DMS153 treated with DMSO at 0.1 percent for 48 hours (cell line): ENCODE measurements around the gene EIF4B.

ENCODE experiments used
- DNase-seq: peaks from one replicate; lab custom pipeline; 2025; ENCODE audit not compliant: unreplicated experiment; lab: John Stamatoyannopoulos, UW

The EIF4B gene

DNA sequence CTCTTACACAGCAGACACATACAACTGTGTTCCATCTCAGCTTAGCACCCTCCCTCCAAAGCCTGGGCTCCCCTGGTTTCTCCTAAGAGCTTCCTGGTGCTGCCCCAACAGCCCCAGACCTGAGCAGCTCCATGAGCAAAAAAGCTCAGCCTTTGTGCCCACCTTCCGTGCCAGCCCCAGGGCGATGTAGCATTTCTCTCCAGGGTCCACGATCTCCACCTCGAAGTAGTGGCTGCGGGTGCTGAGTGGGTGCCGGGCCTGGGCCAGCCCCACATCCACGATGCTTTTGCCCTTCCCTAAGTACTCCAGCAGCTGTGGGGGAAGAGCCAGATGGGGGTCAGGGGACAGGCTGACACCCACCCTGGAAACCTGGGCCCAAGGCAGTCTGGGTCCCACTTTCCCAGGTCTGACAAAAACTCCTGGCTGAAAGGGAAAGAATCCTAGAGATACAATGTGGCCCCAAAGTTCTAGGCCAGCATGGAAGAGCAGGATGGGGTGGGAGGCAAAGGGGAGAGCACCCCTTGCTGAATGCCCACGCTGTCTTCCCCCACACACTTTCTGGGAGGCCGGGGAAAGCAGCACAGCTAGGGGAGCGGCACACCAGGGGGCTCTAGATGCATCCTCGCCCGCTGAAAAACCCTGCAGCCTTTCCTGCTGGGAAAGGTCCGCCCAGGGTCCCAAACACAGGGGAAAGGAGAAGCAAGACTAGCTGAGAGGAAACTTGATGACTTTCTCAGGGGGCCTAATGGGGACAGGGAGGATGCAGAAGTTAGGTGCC, 61.9 kb downstream of the EIF4B start:
- DNase-seq, result no peak

DNA sequence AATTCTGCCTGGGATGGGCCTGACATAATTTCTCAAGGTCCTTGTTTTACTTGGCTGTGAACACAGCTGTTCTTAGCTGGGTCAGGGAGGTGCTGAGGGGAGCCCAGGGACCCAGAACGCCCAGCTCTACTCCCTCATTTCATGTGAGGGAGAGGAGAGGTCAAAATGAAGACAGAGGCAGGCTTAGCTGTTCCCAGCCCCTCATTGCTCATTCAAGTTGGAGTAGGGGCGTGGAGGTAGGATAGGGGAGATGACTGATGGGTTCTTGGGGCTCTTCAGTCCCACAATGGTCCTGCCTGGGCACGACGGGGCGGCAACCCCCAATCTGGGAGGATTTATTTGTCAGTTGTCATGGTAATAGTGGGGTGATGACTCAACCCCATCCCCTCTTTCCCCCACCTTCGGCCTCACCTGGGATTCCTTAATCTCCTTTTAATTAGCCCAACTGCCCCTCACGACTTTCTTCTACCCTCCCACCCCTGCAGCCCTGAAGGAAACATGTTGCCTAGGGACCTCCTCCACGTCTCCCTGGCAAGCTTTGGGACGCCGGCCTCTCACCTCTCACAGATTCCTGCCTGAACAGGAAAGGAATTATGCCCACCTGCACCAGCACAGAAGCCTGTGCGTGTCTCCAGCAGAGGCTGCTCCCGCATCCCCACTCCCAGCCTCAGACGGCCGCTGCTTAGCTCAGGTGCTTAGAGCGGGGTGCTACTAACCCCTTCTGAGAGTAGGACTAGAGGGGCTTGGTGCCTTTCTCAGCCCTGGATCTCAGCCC, 62.7 kb downstream of the EIF4B start:
- DNase-seq, result no peak

DNA sequence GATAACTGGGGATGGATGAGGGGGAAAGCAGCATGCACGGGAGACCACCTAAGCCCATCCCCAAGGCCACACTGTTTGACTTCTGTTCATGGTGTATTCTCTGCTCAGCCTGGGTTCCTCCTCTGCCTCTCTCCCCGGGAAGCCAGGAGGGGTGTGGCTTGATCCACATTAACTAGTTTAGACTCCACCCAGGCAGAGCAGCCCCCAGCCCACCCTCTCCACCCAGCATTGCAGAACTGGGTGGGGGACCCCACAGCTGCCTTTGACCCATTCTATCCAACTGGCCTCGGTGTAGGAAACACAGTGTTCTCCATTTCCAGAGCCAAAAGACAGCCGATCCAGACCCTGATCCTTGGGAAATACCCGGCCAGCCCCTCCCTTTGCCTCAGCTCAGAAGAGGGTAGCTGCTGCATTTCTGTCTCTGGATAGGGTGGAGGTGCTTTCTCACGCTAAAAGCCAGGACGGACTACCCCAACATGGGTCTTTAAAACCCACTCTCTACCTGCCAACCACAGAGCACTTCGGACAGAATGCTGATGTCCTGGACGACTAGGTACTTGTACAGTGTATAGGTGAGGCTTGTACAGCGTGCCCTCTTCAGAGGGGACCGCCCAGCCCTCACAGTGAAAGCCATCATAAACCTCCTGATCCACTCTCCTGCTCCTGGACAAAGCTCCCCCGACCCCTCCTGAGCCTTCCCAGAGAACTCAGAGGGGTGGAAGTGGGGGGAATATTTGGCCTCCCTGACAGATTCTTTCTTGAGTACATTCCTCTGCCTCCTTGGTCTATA, 63.6 kb downstream of the EIF4B start:
- DNase-seq, result no peak

- no peak for DNase-seq
Observed at GRCh38 chr12:53070877-53071492, 64.7 kb downstream of the EIF4B start.

DNA sequence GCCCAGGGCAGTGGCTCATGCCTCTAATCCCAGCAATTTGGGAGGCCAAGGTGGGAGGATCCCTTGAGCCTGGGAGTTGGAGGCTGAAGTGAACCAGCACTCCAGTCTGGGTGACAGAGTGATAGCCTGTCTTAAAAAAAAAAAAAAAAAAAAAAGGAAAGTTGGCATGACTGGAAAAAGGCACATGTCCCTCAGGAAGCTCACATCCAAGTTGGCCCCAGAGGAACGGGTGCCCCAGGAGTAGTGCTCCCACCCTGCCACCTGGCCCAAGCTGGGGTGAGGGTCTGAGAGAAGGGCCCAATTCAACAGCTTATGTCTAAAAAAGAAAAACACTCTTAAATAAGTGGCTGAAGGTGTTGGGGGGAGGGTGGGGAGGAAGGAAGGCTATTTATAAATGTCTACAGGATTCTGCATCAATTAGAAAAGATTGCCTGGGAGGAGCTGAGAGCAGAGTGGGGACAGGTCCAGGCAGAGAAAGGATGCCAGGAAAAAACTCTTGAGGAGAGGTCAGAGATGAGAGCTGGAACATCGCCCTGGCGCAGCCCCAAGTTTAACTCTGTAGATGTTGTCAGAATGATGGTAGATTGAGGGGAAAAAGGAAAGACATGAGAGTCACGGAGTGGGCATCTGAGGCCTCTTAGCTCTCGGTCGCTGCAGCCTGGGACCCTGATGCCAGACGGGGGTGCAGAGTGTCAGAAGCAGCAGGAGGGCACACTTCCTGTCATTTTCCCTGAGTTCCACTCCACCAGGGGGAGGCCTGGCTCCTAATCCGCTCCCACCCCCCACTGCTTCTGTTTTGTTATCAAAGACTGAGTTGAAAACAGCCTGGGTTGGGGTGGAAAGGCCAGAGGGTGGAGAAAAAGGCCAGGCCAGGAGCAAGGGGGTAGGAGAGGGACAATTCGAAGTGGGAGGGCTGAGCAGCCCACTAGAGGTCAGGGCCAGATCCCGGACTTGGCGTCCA, 65.6 kb downstream of the EIF4B start:
- no peak for DNase-seq

- no peak for DNase-seq
Observed at GRCh38 chr12:53073881-53074280, 67.6 kb downstream of the EIF4B start.

DNA sequence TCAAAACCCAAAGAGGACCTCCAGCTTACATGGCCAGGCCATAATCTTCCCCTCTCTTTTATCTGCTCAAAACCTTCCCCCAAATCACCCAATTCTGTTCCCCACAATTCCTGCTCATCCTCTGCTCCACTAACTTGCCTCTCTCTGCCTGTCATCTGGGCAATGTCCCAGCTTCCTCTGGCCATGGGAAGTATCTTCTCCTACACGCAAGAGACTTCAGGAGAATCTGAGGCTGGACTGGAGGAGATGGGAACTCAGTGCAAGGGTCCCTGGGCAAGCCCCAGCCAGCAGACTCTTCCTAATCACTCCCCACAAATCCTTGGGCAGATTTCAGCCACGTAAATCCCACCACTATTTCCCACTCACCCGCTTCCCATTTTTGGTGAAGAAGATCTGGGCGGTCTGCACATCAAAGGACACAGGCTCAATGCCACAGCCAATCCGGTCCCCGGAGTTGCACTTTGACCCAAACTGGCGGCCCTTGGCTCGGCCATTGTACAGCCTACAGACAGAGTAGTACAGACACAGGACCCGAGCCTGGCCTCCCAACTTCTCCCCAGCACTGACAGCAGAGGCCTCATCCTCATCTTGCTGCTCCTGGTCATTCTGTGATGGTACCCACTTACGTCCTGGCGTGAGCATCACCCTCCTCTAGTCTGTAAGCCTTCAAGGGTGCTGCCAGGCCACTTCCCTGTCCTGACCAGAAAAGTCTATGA, 68.2 kb downstream of the EIF4B start:
- no peak for DNase-seq

DNA sequence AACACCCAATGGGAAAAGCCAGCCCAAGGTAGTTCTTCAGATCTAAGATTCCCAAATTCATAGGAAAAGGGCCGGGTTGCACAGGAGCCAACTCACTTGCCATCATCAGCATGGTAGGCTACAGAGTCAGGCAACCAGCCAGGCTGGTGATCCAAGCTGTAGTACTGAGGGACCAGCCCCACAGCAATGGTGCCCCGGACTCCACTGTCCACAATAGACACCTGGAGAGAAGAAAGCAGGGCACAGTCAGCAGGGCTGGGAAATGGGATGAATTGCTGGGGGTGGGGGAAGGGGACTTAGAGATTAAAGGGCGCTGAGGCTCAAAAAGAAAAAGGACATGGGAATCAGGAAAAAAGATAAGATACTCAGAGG, 68.7 kb downstream of the EIF4B start:
- no peak for DNase-seq

DNA sequence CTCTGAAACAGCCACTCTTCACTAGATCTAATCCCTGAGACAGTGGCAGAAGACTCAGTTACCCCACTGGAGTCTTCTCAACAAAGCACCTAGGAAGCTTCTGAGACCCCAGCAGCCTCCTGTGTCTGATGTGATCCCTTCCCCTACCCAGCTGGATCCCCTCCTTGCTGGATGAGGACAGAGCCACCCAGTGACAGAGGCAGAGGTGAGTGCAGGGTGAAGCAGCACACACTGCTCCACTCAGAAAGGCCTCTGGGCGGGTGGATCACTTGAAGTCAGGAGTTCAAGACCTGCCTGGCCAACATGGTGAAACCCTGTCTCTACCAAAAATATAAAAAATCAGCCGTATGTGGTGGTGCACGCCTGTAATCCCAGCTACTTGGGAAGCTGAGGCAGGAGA, 70.2 kb downstream of the EIF4B start:
- DNase-seq, result no peak

- DNase-seq, result no peak
Observed at GRCh38 chr12:53077030-53077429, 70.8 kb downstream of the EIF4B start.

DNA sequence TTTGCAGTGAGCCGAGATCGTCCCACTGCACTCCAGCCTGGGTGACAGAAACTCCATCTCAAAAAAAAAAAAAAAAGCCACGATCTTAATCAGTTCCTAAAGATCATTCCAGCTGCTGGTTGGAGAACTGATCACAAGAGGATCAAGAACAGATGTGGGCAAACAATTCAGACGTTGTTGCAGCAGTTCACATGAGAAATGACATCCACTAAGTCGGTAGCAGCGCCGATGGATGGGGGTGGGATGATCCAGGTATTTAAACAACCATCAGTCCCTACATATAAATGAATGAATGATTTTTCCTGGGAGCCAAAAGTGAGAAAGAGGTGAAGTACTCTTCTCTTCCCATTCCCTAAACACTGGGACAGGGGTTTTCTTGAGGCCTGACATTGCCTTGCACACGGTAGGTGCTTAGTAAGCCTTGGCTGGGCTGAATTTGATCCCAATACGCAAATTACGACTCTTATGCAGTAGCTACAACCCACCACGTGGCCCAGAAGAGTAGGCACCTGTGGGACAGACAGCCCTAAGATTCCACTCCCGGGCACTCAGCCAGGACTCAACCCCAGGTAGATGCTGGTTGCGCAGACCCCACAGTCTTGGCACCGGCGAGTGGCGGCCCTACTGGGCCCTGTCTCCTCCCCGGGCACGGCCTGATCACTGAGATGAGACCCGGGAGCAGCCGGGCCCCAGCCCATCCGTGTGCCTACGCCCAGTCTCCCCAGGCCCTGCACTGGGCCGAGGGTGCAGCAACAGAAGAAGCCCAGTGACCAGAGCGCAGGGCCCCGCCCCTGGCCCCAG, 72.4 kb downstream of the EIF4B start:
- no peak for DNase-seq

GRCh38 chr12:53079226-53080117, 73.2 kb downstream of the EIF4B start, which contains the start of gene SPRYD3:
Gene SPRYD3 (minus strand): TSS chr12:53079390. CDS start chr12:53079333, 57 bp downstream.
- DNase-seq, result peak; percentile 89

DNA sequence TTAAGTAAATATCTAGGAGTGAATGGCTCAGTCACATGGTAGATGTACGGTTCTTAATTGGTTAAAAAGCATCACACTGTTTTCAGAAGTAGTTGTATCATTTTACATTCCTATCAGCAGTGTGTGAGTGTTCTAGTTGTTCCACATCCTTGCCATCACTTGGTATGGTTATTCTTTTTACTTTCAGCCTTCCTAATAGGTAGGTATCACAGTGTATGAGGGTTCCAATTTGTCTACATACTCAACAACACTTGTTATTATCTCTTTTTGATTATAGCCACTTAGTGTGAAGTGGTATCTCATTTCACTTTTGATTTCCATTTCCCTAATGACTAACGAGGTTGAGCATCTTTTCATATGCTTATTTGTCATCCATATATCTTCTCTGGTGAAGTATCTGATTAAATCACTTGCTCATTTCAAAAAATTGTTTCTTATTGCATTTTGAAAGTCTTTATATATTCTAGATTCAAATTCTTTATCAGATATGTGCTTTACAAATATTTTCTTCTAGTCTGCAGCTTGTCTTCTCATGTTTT, 76.5 kb downstream of the EIF4B start:
- no peak for DNase-seq

GRCh38 chr12:53086361-53086760, 80.1 kb downstream of the EIF4B start:
- no peak for DNase-seq

DNA sequence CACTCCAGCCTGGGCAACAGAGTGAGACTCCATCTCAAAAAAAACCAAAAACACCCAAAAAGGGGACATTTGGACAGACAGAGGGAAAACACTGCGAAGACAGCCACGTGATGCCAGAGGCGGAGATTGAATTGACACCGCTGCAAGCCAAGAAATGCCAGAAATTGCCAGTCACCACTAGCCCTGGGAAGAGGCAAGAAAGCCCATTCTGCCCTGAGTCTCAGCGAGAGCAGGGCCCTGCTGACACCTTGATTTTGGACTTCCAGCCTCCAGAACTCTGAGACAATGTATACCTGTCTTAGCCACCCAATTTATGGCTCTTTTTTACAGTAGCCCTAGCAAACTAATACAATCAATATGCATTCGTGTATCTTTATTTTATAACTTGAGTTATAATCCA, 83.8 kb downstream of the EIF4B start:
- no peak for DNase-seq

GRCh38 chr12:53090554-53090953, 84.3 kb downstream of the EIF4B start:
- no peak for DNase-seq

DNA sequence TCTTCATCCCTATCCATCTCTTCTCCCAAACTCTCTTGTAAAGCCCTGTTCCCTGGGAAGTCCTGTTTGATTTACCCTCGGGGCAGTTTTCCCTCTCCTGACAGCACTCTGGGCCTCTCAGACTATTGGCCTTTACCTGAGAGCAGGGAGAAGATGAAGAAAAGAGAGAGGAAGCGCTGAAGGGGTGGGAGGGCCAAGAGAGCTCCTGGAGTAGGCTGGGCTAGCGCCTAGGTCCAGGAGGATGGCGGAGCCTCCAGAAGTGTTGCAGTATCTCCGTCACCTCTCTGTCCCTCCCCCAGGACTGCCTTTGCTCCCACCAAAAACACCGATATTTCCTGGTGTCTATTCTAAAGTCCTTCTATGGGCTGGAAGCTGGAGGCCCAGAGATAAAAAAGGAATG, 85.5 kb downstream of the EIF4B start:
- no peak for DNase-seq
